ENCODE results near the gene EVL.

EVL gene

DNA sequence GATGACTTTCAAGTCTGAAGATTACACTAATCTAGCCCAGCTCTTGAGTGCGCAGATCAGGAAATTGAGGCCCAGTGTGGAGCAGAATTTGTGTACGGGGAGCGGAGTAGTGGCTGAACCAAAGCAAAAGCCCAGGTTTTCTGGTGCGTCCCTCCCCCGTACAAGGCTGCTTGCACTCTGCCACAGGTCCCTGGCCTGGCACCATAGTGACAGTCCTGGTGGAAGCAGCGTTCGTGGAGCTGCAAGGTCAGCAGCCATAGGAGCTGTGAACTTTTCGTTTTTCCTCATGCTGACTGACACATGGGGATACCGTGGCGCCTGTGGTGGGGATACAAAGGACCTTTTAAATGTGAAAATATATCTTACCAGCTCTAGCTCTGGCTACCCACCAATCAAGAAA lies 1.7 kb downstream of the EVL start:
- no peak for DNase-seq (ENCODE audit: low read depth)

DNA sequence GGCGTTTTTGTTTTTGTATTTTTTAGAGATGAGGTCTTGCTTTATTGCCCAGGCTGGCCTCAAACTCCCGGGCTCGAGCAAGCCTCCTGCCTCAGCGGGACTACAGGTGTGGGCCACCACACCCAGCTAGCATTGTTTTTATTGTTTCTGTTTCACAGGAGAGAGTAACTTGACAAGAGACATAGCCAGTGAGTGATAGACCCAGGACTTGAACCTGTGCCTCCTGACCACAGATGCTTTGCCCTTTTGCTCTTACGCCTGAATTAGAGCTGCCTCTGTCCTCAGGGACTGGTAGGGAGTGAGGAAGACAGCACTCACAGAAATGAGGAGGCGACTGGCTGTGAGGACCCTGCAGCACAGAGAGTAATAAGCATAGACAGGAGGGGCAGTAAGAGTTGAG lies 2.3 kb downstream of the EVL start:
- DNase-seq (ENCODE audit: low read depth) = no peak

GRCh38 chr14:100067971-100068959 lies 3.0 kb downstream of the EVL start:
- peak; percentile 81 for DNase-seq (ENCODE audit: low read depth)

GRCh38 chr14:100069161-100069800 lies 4.1 kb downstream of the EVL start:
- no peak for DNase-seq (ENCODE audit: low read depth)

- DNase-seq (ENCODE audit: low read depth) = no peak
These were observed 5.1 kb downstream of the EVL start for GRCh38 chr14:100070310-100070709.

GRCh38 chr14:100071545-100071944 lies 6.3 kb downstream of the EVL start:
- no peak for DNase-seq (ENCODE audit: low read depth)

DNA sequence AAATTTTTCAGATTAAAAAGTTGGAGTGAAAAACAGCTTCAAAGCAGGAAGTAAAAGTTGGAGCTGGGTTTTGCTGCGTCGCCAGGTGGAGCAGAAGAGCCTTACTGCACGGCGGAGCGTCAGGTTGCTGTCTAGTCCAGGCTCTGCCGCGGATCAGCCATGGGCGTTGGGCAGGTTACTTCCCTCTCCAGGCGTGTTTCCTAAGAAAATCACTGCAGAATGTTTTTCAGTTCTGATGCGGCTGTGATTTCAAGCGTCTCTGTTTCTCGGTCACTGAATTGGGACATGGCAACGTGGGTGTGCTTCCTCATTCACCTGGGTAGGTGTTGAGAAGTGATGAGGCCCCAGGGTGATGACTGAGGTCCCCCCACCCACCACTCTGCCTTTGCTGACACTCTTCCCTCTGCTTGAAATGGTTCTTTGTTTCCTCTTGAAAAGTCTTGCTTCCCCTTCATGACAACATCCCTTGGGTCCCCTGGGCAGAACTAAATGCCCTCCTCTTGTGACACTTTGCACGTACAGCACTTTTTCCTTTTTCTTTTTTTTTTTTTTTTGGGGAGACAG lies 7.6 kb downstream of the EVL start:
- DNase-seq (ENCODE audit: low read depth) = no peak

DNA sequence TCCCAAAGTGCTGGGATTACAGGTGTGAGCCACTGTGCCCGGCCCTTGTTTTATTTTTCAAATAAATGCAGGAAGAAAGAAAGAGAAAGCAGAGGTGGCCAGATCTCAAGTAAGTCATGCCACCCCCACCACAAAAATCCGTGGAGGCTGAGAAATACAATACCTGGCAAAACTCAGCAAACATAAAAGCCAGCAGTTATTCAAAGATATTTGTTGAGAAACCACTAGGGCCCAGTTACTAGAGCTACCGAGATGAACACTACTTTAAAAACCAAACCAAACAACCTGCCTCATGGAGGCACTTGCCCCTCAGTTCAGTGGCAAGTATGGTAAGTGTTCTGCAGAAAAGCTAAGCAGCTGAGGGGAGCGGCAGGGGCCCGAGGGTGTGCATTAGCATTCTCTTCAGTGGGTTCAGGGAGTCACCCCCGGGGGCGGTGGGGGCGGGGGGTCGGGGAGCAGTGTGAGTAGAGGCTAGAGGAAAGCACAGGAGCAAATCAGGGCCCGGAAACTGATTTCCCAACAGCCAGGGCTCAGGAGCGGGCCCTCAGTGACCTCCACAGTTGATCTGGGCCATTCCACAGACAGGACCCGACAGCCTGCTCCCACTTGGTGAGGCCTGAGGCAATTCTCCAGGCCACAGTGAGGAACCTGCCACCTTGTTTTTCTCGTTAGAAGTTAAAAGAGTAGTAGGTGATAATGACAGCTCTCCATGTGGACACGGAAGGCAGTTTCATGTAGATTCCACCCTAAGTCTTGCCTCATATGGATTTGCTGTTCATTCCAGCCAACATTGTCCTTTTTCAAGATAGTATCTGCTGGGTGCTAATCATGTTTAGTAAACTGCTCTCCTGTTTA lies 8.6 kb downstream of the EVL start:
- no peak for DNase-seq (ENCODE audit: low read depth)

DNA sequence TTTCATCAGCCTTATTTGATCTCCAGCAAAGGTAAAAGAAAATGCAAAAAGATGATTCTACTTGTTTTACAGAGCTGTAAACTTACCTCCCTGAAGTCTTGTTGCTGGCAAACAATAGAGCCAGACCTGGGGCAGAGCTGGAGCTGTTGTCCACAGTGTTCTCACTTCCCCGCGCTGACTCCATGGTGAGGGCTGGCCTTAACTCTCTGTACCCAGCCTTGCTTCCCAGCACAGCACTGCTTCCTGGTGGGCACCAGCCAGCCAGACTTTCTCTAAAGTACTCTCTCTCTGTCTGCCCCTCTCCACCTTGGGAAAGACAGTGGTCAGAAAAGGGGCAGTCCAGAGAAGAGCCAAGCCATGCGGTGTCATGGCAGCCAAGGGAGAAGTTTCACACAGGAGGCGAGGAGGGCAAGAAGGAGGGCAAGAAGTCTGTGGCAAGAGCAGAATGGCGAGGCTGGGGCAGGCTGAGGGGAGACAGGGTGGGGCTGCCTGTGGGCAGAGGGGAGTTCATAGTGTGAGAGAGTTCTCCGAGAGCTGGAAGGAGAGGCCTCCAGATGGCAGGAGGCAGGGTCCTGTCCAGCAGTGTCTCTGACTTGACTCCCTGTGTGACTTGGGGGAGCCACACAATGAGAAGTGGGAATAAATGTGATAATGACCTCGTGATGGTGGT lies 9.3 kb downstream of the EVL start:
- DNase-seq (ENCODE audit: low read depth) = no peak

GRCh38 chr14:100075681-100076080 lies 10.5 kb downstream of the EVL start:
- DNase-seq (ENCODE audit: low read depth) = no peak

DNA sequence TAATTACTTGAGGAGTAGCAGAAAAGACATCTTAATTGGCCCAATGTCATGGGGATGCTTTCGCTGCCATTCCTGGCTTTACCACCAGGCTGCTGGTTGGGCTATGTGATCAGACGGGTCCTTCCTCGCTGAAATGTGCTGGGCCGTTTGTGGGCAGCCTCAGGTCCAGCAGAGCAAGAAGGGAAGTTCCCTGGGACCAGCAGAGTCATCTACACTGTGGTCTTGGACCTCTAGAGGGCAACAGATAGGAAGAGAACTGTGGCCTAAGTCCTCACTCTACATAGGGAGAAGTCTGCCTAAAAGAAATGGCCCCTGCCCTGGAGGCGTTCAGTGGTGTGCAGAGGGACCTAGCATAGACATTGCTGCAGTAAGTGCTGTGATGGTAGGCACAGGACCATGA lies 10.9 kb downstream of the EVL start:
- no peak for DNase-seq (ENCODE audit: low read depth)

GRCh38 chr14:100076606-100077005 lies 11.4 kb downstream of the EVL start:
- no peak for DNase-seq (ENCODE audit: low read depth)

DNA sequence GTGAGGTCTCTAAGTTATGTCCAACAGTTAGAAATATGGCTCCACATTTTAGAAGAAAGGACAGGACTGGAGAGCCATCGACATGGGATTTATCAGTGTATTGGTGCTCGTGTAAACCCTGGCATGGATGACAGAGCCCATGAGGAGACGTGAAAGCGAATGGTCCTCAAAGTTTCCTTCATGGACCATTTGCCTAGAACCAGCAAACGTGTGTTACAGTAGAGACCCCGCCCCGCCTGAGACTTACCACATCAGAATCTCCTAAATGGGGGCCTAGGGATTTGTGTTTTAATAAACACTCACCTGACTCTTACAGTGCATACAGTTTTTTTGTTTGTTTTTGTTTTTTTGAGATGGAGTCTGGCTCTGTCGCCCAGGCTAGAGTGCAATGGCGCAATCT lies 12.2 kb downstream of the EVL start:
- DNase-seq (ENCODE audit: low read depth) = no peak

- no peak for DNase-seq (ENCODE audit: low read depth)
These were observed 13.1 kb downstream of the EVL start for GRCh38 chr14:100078216-100078803.

DNA sequence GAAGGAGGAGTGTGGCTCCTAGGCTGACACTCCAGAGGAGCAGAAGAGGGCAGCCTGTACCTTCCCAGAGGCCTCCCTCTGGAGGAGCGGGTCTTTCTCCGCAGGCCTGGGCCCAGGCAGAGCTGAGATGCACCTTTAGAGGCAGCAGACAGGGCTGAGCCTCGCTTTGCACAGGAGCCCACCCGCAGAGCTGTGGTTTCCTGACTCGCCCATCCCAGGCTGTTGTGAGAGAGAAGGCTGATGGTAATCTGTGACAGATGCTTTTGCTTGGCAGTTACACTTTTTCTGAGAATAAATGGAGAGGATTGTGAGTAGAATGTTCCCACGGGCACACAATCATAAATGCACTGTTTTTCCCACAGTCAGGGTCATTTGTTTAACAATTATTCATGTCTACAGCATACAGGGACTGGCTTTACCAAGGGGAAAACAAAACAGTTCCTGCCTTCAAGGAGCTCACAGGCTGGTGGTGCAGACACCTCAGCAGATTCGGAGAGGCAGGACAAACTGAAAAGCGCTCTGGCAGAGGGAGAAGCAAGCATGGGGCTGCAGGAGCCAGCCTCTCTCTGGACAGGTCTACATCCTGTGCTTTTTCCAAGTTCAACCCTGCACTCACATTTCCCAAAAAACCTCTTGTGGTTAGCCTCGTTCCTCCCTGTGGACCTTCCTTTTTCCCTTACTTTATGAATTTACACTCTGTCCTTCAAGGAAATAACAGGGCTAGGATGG lies 13.9 kb downstream of the EVL start:
- peak; percentile 63 for DNase-seq (ENCODE audit: low read depth)

DNA sequence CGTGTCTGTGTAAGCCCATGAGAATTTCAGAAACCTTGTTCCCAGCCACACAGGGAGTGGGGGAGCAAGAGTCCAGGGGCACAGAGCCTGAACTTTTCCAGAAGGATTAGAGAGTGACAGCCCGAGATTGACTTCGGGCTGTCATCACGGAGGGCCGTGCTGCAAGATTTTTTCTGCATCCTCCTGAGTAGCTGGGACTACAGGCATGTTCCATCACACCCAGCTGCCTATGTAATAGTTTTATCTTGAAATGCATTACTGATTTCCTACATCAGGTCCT lies 14.4 kb downstream of the EVL start:
- DNase-seq (ENCODE audit: low read depth) = no peak

DNA sequence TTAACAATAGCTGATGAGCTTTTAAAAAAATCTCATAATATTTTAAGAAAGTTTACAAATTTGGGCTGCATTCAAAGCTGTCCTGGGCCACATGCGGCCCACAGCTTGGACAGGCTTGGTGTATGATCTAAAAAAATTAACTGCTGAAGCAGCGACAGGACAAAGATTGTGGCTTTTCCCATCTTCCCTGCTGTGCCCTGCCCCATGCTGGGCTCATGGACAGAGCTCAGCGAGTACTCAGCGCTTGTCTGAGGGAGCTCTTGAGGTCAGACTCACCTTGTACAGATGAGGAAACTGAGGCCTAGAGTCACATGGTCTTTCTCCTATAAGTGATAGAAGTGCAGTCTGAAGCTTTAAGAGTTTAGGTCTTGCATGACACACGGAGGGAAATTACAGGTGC lies 15.0 kb downstream of the EVL start:
- no peak for DNase-seq (ENCODE audit: low read depth)

GRCh38 chr14:100081997-100082625 lies 16.9 kb downstream of the EVL start:
- DNase-seq (ENCODE audit: low read depth) = no peak

GRCh38 chr14:100082723-100083122 lies 17.5 kb downstream of the EVL start:
- DNase-seq (ENCODE audit: low read depth) = no peak

DNA sequence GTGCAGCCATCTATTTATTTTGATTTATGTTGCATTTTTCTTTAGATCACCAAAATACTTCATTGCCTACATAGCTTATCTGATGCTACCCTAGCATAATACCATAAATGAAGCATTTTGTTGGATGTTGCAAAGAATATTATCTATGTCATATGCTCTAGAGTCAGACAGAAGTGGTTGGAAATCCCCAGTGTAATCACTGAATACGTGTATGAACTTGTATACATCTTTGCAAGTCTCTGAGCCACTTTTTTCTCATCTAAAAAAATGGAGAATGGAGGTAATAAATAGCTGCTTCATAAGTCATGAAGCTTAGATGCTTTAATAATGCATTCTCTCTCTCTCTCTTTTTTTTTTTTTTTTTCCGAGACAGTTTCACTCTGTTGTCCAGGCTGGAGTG lies 18.5 kb downstream of the EVL start:
- no peak for DNase-seq (ENCODE audit: low read depth)

Measured in stimulated activated CD8-positive, alpha-beta memory T cell treated with anti-CD3 and anti-CD28 coated beads, Interleukin-12 subunit alpha, Interleukin-12 subunit beta, amount 100 ng/mL, for 1 hour (primary cell).